Measurements from ENCODE around the gene MRPS22.
"Not testable (repeated sequence)": the region's sequence is repeated elsewhere in the genome, so short reads cannot be mapped to it uniquely, and the experiment has no call there.

The MRPS22 gene

GRCh38 chr3:139388077-139388476, 44.3 kb downstream of the MRPS22 start:
- DNase-seq = no peak
- no peak for TF ChIP-seq CTCF (IDR thresholded peaks at IDR 0.05; ENCODE audit: low read depth, low read length, missing control alignments)
- no peak overlapping the region for H3K27ac ChIP-seq
- H3K27me3 ChIP-seq (replicated peaks) = no peaks in the 10 kb centered on the region
- H3K4me3 ChIP-seq (ENCODE audit: low read depth, low read length) = peak overlapping the region; percentile 86
- in situ Hi-C loops (cut with HindIII; ENCODE audit: low pct_ligation_motif_present, low sequenced_read_pairs) = no loop called here
- peaks cover 4% of the 10 kb centered on the region for H3K36me3 ChIP-seq (replicated peaks)

- no peak for DNase-seq
- no peak for TF ChIP-seq CTCF (IDR thresholded peaks at IDR 0.05; ENCODE audit: low read depth, low read length, missing control alignments)
- no peaks in the 10 kb centered on the region for H3K27me3 ChIP-seq (replicated peaks)
- peaks cover 4% of the 10 kb centered on the region for H3K36me3 ChIP-seq (replicated peaks)
- peak overlapping the region; percentile 86 for H3K4me3 ChIP-seq (ENCODE audit: low read depth, low read length)
- in situ Hi-C loops (cut with HindIII; ENCODE audit: low pct_ligation_motif_present, low sequenced_read_pairs) = no loop called here
- peak overlapping the region; percentile 96 for H3K27ac ChIP-seq
Observed at GRCh38 chr3:139388821-139389551, 45.2 kb downstream of the MRPS22 start.

- H3K27me3 ChIP-seq (replicated peaks) = no peaks in the 10 kb centered on the region
- in situ Hi-C loops (cut with HindIII; ENCODE audit: low pct_ligation_motif_present, low sequenced_read_pairs) = no loop called here
- peaks cover 4% of the 10 kb centered on the region for H3K36me3 ChIP-seq (replicated peaks)
- DNase-seq = peak; percentile 100
- no peak for TF ChIP-seq CTCF (IDR thresholded peaks at IDR 0.05; ENCODE audit: low read depth, low read length, missing control alignments)
- peak within 1 kb of the TSS; percentile 86 for H3K4me3 ChIP-seq (ENCODE audit: low read depth, low read length)
- H3K27ac ChIP-seq = peak within 1 kb of the TSS; percentile 96
Observed at GRCh38 chr3:139389552-139390368, 45.9 kb downstream of the MRPS22 start, which contains the start of gene COPB2. TSS of gene COPB2 (minus strand) at chr3:139389647. CDS start at chr3:139389550, 97 bp downstream.

GRCh38 chr3:139394116-139394515, 50.3 kb downstream of the MRPS22 start:
- no peak overlapping the region for H3K27ac ChIP-seq
- in situ Hi-C loops (cut with HindIII; ENCODE audit: low pct_ligation_motif_present, low sequenced_read_pairs) = no loop called here
- H3K4me3 ChIP-seq (ENCODE audit: low read depth, low read length) = no peak overlapping the region
- no peak for TF ChIP-seq CTCF (IDR thresholded peaks at IDR 0.05; ENCODE audit: low read depth, low read length, missing control alignments)
- peaks cover 2% of the 10 kb centered on the region for H3K36me3 ChIP-seq (replicated peaks)
- DNase-seq = no peak
- H3K27me3 ChIP-seq (replicated peaks) = no peaks in the 10 kb centered on the region

GRCh38 chr3:139396707-139397106, 52.9 kb downstream of the MRPS22 start:
- no peaks in the 10 kb centered on the region for H3K36me3 ChIP-seq (replicated peaks)
- in situ Hi-C loops (cut with HindIII; ENCODE audit: low pct_ligation_motif_present, low sequenced_read_pairs) = no loop called here
- no peak overlapping the region for H3K4me3 ChIP-seq (ENCODE audit: low read depth, low read length)
- no peaks in the 10 kb centered on the region for H3K27me3 ChIP-seq (replicated peaks)
- DNase-seq = no peak
- H3K27ac ChIP-seq = no peak overlapping the region
- TF ChIP-seq CTCF (IDR thresholded peaks at IDR 0.05; ENCODE audit: low read depth, low read length, missing control alignments) = no peak

GRCh38 chr3:139401155-139401554, 57.3 kb downstream of the MRPS22 start:
- H3K27ac ChIP-seq; H3K36me3 ChIP-seq (replicated peaks); in situ Hi-C loops (cut with HindIII; ENCODE audit: low pct_ligation_motif_present, low sequenced_read_pairs); H3K27me3 ChIP-seq (replicated peaks); DNase-seq; H3K4me3 ChIP-seq (ENCODE audit: low read depth, low read length): not testable (repeated sequence)
